EH (cell line): ENCODE results near the gene ZNF521.

ENCODE experiments used
- DNase-seq: peaks from one replicate; pipeline ENCODE4 v3.0.0-alpha.2; 2015; ENCODE audit warnings: low read depth

The ZNF521 gene

GRCh38 chr18:25123438-25124232 lies 228.3 kb downstream of the ZNF521 start:
- DNase-seq = no peak

GRCh38 chr18:25121442-25121841 lies 230.5 kb downstream of the ZNF521 start:
- no peak for DNase-seq

GRCh38 chr18:25113566-25113965 lies 238.4 kb downstream of the ZNF521 start:
- DNase-seq = no peak

GRCh38 chr18:25112821-25113434 lies 239.0 kb downstream of the ZNF521 start:
- no peak for DNase-seq

- DNase-seq = no peak
These were observed 240.3 kb downstream of the ZNF521 start for GRCh38 chr18:25111377-25112288.

- DNase-seq = peak; percentile 42
These were observed 242.5 kb downstream of the ZNF521 start for GRCh38 chr18:25109484-25109883.

- DNase-seq = no peak
These were observed 248.4 kb downstream of the ZNF521 start for GRCh38 chr18:25103468-25104155.

- DNase-seq = no peak
These were observed 249.3 kb downstream of the ZNF521 start for GRCh38 chr18:25102662-25103061.

- DNase-seq = no peak
These were observed 251.5 kb downstream of the ZNF521 start for GRCh38 chr18:25100418-25100817.

GRCh38 chr18:25099895-25100294 lies 252.1 kb downstream of the ZNF521 start:
- peak; percentile 53 for DNase-seq

- DNase-seq = peak; percentile 39
These were observed 254.4 kb downstream of the ZNF521 start for GRCh38 chr18:25097569-25098056.

GRCh38 chr18:25097057-25097456 lies 254.9 kb downstream of the ZNF521 start:
- peak; percentile 24 for DNase-seq

GRCh38 chr18:25093141-25093540 lies 258.8 kb downstream of the ZNF521 start:
- DNase-seq = no peak

- no peak for DNase-seq
These were observed 262.5 kb downstream of the ZNF521 start for GRCh38 chr18:25089470-25089869.

- DNase-seq = no peak
These were observed 265.1 kb downstream of the ZNF521 start for GRCh38 chr18:25086876-25087275.

- no peak for DNase-seq
These were observed 271.0 kb downstream of the ZNF521 start for GRCh38 chr18:25081001-25081400.

GRCh38 chr18:25080211-25080610 lies 271.8 kb downstream of the ZNF521 start:
- DNase-seq = no peak

GRCh38 chr18:25077944-25078723 lies 273.8 kb downstream of the ZNF521 start:
- no peak for DNase-seq

GRCh38 chr18:25077038-25077943 lies 274.7 kb downstream of the ZNF521 start:
- DNase-seq = no peak

GRCh38 chr18:25075783-25076182 lies 276.2 kb downstream of the ZNF521 start:
- DNase-seq = peak; percentile 20
